Muscle layer of colon (tissue), 2 donors: ENCODE measurements around the gene CRYZ.

ENCODE experiments used
- H3K27ac ChIP-seq: one replicate; pipeline ENCODE4 v1.7.0; 2013; ENCODE audit warnings: low read depth, mild to moderate bottlenecking, low read length, moderate library complexity
- H3K27me3 ChIP-seq, 2 donors: one replicate each; pipeline ENCODE4 v1.7.0; 2013; ENCODE audit warnings: low read length in 2 of 2, mild to moderate bottlenecking in 2 of 2; ENCODE audit not compliant: insufficient read depth in 2 of 2, control insufficient read depth in 1 of 2
- H3K36me3 ChIP-seq: one replicate; pipeline ENCODE4 v1.7.0; 2013; ENCODE audit warnings: mild to moderate bottlenecking, low read length; ENCODE audit not compliant: insufficient read depth
- H3K4me1 ChIP-seq: one replicate; pipeline ENCODE4 v1.7.0; 2013; ENCODE audit warnings: mild to moderate bottlenecking, low read length; ENCODE audit not compliant: insufficient read depth
- H3K4me3 ChIP-seq, 2 donors: one replicate each; pipeline ENCODE4 v1.7.0; 2013; ENCODE audit warnings: low read length in 2 of 2, low read depth in 1 of 2, mild to moderate bottlenecking in 1 of 2, moderate library complexity in 1 of 2
- H3K9ac ChIP-seq: one replicate; pipeline ENCODE4 v1.7.0; 2013; ENCODE audit warnings: low read length
- H3K9me3 ChIP-seq: one replicate; pipeline ENCODE4 v1.7.0; 2013; ENCODE audit warnings: mild to moderate bottlenecking, low read length
- donor health status: abdominal sarcoma.
- donor health status: Adenocarcinoma of cecum.

Gene CRYZ

DNA sequence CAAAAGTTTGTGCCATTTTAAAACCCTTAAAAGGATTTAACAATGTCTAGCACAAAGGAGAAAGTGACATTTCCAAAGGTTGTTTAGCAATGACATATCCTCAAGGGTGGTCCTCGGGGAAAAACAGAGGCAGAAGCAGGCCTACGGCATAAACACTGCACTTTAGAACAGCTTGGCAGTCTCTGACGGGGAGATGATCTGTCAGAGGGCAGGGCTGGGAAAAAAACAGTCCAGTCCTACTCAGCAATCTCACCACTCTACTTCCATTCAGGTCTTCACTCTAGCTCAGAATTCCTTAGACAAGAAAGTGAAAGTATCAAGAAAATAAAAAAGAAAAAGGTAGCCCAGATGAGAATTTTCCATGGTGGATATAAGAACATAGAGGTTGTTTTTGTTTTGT lies 4.1 kb downstream of the CRYZ start:
- H3K36me3 ChIP-seq: peaks cover 4% of the 10 kb centered on the region
- no peaks in the 10 kb centered on the region for H3K27me3 ChIP-seq
- no peak overlapping the region for H3K27ac ChIP-seq
- H3K4me1 ChIP-seq: peaks cover 22% of the 10 kb centered on the region
- no peak overlapping the region for H3K9ac ChIP-seq
- no peaks in the 10 kb centered on the region for H3K9me3 ChIP-seq
- H3K4me3 ChIP-seq: no peak overlapping the region

DNA sequence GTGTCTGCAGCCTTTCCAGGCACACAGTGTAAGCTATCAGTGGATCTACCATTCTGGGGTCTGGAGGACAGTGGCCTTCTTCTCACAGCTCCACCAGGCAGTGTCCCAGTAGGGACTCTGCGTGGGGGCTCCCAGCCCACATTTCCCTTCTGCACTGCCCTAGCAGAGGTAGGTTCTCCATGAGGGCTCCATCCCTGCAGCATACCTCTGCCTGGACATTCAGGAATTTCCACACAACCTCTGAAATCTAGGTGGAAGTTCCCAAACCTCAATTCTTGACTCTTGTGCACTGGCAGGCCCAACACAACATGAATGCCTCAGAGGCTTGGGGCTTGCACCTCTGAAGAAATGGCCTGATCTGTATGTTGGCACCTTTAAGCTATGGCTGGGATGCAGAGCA lies 6.8 kb downstream of the CRYZ start:
- H3K9me3 ChIP-seq: no peaks in the 10 kb centered on the region
- H3K27me3 ChIP-seq: no peaks in the 10 kb centered on the region
- H3K27ac ChIP-seq: no peak overlapping the region
- H3K4me3 ChIP-seq: no peak overlapping the region
- H3K36me3 ChIP-seq: peaks cover 24% of the 10 kb centered on the region
- peaks cover 11% of the 10 kb centered on the region for H3K4me1 ChIP-seq
- H3K9ac ChIP-seq: no peak overlapping the region

DNA sequence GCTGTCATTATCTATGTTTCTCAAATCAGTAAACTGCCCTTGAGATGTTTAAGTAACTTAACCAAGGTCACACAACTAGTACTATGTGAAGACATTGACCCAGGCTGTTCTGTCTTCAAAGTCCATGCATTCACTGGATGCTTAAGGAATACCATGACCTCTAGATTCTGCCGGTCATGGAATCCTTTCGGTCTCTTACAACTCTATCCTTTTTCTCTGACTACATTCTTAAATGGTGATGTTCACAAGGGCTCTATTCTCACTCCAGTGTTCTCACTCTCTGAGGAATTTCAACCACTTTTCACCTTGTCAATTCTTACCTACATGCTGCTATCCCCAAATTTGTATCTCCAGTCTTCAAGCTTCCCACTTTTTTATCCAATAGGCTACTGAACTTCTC lies 15.2 kb downstream of the CRYZ start:
- Histone ChIP-seq H3K4me3 (no peak overlapping the region), H3K27ac (no peak overlapping the region), H3K36me3 (peaks cover 67% of the 10 kb centered on the region), H3K9me3 (no peaks in the 10 kb centered on the region), H3K27me3 (no peaks in the 10 kb centered on the region), H3K9ac (no peak overlapping the region), H3K4me1 (peaks cover 12% of the 10 kb centered on the region)

DNA sequence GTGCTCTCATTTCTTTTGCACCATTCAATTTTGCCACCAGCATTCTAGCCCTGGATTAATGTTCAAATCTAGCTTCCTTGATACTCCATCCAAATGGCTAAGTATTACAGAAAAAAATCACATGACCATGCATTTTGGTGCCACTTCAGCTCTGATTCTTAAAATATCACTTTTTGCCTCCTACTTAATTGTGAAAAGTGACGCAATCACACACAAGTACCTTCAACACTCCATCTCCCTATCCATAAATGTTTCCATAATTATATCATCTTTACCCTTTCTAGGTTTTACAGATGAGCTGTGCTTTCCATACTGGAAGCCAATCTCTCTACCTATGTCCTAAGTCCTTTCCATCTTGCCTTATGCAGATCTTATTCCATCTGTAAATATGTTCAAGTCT lies 16.0 kb downstream of the CRYZ start:
- Histone ChIP-seq H3K27ac (no peak overlapping the region), H3K4me1 (peaks cover 12% of the 10 kb centered on the region), H3K27me3 (no peaks in the 10 kb centered on the region), H3K9me3 (no peaks in the 10 kb centered on the region), H3K36me3 (peaks cover 59% of the 10 kb centered on the region), H3K4me3 (no peak overlapping the region), H3K9ac (no peak overlapping the region)

DNA sequence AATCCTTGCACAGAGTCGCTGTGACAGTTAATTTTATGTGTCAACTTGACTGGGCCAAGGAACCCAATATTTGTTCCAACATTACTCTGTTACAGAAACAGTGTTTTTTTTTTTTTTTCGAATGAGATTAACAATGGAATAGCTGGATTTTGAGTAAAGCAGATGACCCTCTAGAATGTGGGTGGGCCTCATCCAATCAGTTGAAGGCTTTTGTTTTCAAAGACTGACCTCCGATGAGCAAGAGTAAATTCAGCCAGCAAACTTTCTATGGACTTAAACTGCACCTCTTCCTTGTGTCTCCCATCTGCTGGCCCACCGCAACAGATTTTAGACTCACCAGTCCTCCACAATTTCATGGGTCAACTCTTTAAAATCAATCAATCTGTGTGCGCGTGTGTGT lies 17.0 kb downstream of the CRYZ start:
- Histone ChIP-seq H3K27me3 (no peaks in the 10 kb centered on the region), H3K4me1 (peaks cover 12% of the 10 kb centered on the region), H3K9me3 (no peaks in the 10 kb centered on the region), H3K27ac (no peak overlapping the region), H3K4me3 (no peak overlapping the region), H3K9ac (no peak overlapping the region), H3K36me3 (peaks cover 54% of the 10 kb centered on the region)

DNA sequence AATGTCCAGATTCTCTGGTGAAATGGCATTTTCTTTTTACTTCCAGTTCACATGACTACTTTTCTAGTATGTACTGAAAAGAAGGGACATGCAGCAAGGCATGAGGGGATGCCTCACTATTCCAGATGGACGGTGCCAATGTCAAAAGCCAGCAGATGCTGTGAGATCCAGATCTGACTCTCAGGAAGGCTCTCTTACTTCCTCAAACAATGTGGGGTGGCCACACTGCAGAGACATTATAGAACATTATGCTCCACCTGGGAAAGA lies 17.7 kb downstream of the CRYZ start:
- no peak overlapping the region for H3K9ac ChIP-seq
- H3K9me3 ChIP-seq: no peaks in the 10 kb centered on the region
- peaks cover 57% of the 10 kb centered on the region for H3K36me3 ChIP-seq
- peaks cover 12% of the 10 kb centered on the region for H3K4me1 ChIP-seq
- no peaks in the 10 kb centered on the region for H3K27me3 ChIP-seq
- no peak overlapping the region for H3K4me3 ChIP-seq
- no peak overlapping the region for H3K27ac ChIP-seq

DNA sequence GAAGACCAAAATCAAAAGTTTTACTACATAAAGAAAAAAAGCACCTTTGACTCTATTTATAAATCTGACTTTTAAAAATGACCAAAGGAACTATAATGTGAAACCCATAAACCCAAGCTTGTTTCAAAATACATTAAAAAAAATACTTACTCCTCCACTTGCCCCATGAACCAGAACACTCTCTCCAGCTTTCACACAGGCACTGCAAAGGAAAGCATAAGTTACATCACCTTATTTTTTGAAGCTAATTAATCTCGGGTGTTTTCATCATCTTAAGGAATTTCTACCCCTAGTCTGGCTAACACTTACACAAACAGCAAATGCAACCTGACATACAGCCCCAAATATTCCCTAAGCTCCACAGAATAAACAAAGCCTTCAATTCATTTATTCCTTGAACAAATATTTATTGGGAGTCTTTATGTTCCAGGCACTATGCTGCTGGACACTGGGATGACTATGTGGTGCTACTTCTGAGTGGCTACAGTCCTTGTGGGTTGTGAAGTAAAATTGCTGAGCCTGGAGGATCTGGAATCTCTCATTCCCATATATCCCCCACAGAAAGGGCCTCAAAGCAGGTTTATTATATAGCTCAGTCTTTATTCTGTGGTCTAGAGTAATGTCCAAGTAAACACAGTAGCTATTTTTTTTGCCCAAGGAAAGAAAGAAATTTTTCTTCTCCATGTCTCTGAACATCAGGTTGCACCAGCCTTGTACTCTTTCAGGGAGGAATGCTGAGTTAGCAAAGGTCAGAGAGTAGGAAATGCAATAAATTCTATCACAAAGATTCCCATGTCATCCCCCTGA lies 18.2 kb downstream of the CRYZ start:
- no peak overlapping the region for H3K27ac ChIP-seq

DNA sequence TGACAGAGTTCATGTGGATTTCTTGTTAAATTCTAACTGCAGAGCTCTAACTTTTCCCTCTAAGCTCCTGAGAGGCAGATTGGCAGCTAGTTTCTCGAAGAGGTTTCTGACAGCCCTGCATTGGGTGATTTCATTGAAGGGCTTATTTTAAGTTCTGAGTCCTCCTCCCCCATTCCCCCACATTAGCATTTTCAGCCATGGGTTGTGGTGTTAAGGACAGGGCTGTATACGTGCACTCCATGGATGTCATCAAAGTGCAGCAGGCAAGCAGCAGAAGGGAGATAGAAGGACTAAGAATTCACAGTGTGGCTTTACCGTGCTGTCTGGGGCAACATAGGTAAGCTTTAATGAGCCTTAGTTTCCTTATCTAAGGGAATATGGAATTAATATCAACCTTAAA lies 19.0 kb downstream of the CRYZ start:
- Histone ChIP-seq H3K4me3 (no peak overlapping the region), H3K27me3 (no peaks in the 10 kb centered on the region), H3K9ac (no peak overlapping the region), H3K4me1 (peaks cover 12% of the 10 kb centered on the region), H3K36me3 (peaks cover 57% of the 10 kb centered on the region), H3K27ac (no peak overlapping the region), H3K9me3 (no peaks in the 10 kb centered on the region)

More for the DNA sequence above, 18.2 kb downstream of the CRYZ start:
- Histone ChIP-seq H3K4me3 (no peak overlapping the region), H3K36me3 (peaks cover 54% of the 10 kb centered on the region), H3K27me3 (no peaks in the 10 kb centered on the region), H3K9me3 (no peaks in the 10 kb centered on the region), H3K4me1 (peaks cover 12% of the 10 kb centered on the region), H3K9ac (no peak overlapping the region)

DNA sequence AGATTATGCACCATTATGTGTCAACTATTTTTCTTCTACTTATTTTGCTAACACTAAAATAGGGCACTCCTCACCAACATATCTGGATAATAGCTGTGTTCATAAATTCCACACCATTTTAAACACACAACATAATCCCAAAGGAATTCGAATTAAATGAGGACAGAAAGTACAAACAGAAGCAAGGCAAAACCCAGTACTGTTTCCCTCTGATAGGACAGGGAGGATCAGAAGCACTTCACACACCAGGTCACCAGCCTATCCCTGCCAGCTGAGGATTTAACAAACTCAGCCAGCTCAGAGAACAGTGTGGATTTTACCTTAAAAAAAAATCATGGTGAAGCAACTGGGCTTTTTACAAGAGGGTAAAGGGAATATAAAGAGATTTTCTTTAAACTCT lies 20.0 kb downstream of the CRYZ start:
- no peaks in the 10 kb centered on the region for H3K9me3 ChIP-seq
- no peak overlapping the region for H3K9ac ChIP-seq
- H3K36me3 ChIP-seq: peaks cover 58% of the 10 kb centered on the region
- H3K27me3 ChIP-seq: no peaks in the 10 kb centered on the region
- no peak overlapping the region for H3K27ac ChIP-seq
- H3K4me1 ChIP-seq: peaks cover 12% of the 10 kb centered on the region
- H3K4me3 ChIP-seq: no peak overlapping the region

DNA sequence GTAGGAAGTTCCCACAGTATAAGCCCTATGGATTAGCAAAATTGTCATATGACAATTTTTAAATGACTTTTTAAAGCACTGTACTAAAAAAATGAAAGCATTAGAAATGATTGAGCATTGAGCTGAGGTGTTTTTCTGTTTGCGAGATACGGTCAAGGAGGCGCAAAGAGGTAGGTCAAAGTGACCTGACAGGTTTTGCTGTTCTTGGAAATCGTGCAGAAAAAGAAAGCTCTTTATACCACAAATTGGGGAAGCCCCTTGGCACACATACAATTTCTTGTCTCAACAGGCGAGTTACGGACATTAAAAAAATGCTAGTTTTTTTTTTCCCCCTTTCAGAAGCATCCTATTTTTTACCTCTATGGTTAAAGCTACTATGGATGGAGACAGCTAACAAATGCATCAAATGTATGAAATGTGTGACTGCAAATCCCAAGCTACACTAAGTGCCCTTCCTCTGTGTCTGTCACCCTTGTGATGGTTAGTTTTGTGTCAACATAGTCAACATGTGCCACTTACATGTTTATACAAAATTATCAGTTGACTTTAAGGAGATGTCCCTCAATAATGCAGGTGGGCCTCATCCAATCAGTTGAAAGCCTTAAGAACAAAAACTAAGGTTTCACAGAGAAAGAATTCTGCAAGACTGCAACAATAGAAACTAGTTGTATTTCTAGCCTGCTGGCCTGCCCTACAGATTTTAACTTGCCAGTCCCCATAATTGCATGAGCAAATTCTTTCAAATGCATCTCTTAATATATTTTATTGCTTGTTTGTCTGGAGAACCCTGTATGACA lies 29.3 kb downstream of the CRYZ start:
- Histone ChIP-seq H3K36me3 (peaks cover 43% of the 10 kb centered on the region), H3K27me3 (no peaks in the 10 kb centered on the region), H3K9ac (no peak overlapping the region), H3K27ac (no peak overlapping the region), H3K9me3 (no peaks in the 10 kb centered on the region), H3K4me1 (no peaks in the 10 kb centered on the region), H3K4me3 (no peak overlapping the region)

DNA sequence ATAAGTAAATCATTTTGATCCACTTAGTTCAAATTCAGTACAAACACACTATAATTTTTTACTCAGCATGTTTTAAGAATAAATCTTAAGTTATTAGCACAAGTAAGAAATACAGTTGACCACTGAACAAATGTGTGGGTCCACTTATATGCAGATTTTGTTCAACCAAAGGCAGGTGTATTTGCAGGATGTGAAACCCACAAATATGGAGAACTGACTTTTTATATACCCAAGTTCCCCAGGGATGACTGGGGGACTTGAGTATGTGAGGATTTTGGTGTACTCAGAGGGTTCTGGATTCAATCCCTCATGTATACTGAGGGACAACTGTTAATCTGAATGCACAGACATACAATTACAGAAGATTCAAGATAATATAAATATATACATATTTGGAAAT lies 33.5 kb downstream of the CRYZ start:
- Histone ChIP-seq H3K9me3 (no peaks in the 10 kb centered on the region), H3K27ac (no peak overlapping the region)

DNA sequence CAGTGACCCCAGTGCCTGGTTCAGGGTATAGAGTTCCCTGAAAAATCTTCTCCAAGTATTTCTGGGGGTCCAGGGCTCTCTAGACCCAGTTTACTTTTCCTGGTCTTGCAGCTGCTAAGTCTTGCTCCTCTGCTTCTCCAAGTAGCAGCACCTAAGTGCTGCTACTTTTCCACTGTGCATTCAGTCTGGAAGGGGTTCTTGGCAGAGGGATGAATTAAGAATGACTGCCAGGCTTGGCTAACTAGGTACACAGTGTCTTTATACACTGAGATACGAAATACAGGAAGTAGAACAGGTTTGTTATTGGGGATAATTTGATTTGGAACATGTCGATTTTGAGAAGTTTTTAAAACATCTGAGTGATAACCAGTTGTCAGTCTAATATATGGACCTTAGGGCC lies 35.0 kb downstream of the CRYZ start:
- Histone ChIP-seq H3K9me3 (no peaks in the 10 kb centered on the region), H3K27me3 (no peaks in the 10 kb centered on the region), H3K27ac (no peak overlapping the region), H3K4me1 (no peaks in the 10 kb centered on the region), H3K36me3 (peaks cover 7% of the 10 kb centered on the region), H3K9ac (no peak overlapping the region), H3K4me3 (no peak overlapping the region)

More for the DNA sequence above, 33.5 kb downstream of the CRYZ start:
- Histone ChIP-seq H3K36me3 (peaks cover 13% of the 10 kb centered on the region), H3K4me1 (no peaks in the 10 kb centered on the region), H3K4me3 (no peak overlapping the region), H3K9ac (no peak overlapping the region), H3K27me3 (no peaks in the 10 kb centered on the region)
